ENCODE measurements around the gene WASHC3.

- TF ChIP-seq CTCF (conservative IDR thresholded peaks at IDR 0.05; ENCODE audit: low read depth, low read length) (no peak), EZH2 (IDR thresholded peaks at IDR 0.05; ENCODE audit: low read length, unreplicated experiment) (no peak)
Observed at GRCh38 chr12:102021540-102022246, 40.1 kb downstream of the WASHC3 start.
